Measurements from ENCODE around the gene PDGFC.

The PDGFC gene

DNA sequence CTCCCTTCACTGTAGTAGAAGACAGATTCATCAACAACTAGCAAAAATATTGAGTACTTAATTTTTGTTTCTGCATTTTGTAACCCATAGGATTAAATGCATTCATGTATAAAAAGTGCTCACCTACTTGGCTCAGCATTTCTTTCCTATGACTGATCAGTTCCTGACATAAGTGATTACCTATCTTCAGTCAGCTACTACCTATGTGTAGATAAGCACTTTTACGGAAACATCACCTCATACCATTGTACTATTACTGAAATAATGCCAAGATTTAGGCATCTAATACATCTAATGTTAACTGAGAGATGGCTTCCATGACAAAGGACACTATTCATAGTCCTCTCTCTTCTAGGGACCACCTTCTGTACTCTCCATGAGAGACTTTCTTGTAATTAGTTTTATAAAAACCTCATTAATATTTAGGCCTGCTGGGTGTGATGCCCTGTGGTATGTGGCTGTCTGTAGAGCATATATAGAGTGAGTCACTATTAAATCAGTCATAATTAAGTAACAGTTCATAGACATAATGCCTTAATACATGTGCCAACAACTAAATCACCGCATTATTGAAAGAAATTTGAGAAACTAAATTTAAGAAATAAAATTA, 147.0 kb downstream of the PDGFC start:
- DNase-seq: no peak

DNA sequence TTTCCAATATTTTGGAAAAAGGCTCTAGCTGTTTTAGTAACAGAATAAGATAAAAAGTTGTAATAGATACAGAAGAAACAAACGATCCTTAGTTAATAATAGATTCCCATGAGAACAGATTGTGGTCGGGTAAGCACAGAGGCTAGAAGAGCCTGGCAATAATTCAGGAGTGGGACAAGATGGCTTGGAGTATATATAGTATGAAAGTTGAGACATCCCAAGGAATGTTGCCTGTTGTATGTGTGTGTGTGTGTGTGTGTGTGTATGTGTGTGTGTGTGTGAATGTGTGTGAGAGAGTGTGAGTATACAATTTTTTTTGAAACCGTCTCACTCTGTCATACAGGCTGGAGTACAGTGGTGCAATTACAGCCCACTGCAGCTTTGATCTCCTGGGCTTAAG, 150.7 kb downstream of the PDGFC start:
- DNase-seq: no peak

DNA sequence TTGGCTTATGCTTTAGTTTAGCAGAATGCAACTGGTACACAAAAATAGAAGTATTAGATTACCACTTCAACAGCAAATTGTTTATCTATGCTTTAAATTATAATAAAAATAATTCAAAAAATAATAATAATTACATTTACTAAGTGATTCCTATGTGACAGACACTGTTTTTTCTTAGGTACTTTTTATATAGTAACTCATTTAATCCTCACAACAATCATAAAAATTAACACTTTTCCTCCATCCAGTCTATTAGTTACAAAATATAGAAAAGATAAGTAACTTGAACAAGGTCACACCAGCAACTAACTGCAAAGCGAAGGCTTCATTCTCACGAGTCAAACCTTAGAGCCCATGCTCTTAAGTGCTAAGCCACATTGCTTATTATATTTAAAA, 155.2 kb downstream of the PDGFC start:
- no peak for DNase-seq

DNA sequence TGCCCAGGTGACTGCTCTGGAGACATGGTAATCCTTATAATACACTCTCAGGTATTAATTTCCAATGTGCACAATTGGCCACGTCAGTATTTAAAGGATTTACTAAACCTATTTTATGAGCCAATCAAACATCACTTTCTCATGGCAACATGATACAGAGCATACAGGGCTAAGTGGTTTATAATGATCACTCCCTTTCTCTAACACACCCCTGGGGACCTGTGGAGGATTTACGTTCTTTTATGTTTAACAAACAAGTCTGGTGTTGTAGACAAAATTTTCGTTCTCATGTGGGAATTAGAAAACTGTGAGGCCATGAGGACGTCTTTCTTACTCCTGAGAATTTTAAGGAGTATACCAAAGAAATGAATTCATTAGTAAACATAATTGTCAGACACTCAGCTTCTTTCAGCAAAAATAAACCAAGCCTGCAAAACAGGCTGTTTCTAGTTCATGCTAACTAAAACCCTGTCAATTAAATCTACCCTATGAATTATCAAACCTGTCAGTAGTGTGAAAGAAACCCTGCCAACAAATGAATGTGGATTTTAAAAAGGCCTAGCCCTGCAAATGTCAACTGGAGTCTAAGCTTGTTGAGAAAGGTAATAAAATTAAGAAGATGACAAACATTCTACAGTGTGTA, 155.8 kb downstream of the PDGFC start:
- peak; percentile 76 for DNase-seq

DNA sequence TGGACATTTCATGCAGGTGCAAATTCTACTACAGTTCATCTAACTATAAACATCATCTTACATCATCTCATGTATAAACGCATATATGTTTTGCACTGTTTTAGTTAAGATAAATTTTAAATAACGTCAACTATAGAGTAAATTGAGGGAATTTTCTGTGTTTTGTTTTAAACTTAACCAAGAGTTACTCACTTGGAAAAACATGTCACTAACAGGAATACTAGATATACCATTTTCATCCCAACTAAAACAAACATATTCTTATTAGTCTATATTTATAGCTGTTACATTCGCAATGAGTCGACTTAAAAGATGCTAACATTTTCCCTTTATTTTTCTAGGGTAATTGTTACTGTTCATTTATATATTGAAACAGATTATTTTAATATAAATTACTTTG, 159.6 kb downstream of the PDGFC start:
- DNase-seq: no peak

DNA sequence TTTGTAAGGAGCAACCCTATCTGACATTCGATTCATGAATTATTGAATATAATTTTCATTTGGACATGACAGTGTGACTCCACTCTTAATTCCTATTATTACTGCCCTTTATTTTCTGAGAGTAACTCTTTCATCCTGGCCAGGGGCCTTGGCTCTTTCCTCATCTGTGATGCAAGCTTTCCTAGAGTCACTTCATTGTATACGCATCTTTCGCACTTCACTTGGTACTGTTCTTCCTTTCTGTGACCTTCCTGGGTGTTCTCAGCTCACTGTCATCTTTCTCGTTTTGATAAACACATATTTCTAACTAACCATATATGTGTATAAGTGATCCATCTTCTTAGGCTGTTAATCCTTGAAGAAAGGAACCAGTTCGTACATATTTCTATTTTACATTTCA, 160.3 kb downstream of the PDGFC start:
- no peak for DNase-seq

DNA sequence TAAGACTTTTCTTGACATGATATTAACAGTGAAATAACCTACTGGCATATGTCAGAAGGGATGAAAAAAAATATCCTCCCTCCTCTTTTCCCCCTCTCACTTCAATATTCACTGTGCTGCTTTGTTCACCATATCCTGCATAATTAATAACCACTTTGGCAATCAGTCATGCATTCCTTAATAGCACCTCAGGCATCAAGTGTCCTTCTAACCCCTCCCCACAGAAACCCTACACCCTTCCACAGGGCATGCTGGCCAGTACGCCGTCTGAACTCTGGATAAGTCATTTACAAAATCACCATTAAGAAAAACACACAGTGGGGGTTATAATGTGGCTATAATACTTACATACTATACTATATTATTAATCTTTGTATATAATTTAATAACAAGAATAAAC, 165.9 kb downstream of the PDGFC start:
- peak; percentile 74 for DNase-seq

DNA sequence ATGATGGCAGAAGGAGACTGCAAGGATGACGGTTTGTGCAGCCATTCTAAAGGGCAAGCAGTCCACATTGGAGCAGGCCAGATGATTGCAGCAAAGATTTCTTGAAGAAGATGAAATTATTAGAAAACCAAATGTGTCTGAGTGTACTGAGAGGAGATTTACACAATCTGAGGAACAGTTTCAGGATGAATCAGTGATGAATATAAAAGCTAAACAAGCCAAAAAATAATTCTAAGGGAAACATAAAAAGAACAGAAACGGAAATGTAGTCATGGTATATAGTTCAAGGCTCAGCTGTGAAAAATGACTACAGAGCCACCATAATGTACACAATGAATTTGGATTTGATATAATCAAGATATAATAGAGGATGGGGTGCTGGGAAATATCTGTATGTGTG, 168.5 kb downstream of the PDGFC start:
- DNase-seq: no peak

DNA sequence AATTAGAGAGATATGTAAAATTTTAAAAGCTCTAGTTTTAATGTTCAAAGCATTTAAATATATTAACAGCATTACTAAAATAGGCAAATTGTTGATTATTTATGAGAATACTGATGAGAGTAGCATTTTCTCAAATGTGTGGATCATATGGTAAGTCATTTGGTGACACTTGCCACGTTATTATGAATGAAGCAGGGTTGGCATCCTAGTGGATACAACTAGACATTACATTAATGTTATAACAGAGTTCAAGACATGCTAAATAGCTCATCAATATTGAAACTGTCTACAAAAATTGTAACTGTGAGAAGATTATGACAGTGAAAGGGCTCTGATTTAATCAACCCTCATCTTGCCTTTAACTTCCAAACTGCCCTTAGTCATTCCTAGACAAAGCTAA, 171.1 kb downstream of the PDGFC start:
- DNase-seq: no peak

DNA sequence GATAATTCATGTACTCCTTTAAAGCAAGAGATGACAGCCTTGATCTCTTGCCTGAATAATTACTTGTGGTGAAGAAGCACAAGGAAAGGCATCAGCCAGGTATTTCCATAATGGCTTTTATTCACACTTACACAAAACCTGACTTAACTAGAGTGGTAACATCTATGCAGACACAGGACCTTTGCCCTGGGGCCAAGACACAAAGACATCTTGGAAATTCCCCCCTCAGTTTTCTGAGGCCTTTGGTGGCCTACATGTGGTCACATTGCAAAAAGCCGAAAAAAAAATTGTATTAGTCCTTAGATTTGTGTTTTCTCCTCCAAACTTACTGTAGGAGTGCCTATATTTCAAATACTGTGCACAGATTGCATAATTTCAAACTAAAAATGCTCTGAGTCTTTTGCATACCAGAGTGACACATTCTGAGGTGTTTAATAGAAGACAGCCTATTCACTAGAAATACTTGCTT, 172.4 kb downstream of the PDGFC start:
- no peak for DNase-seq

DNA sequence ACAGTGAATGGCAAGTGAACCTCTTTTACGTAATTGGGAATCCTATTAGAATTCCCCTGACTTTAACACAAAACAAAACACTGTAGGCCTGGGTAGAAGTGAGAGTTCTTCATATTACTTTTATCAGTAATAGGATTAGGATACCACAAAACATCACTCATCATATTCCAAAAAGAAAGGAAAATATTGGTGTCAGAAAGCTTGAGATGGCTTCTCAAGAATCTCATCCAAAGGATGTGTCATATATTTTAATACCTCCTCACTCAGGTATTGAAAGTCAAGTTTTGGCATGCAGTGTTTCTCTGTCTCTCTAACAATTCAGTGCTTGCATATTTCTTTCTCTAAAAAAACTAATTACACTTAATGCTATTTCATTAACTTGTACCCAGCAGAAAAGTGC, 173.2 kb downstream of the PDGFC start:
- no peak for DNase-seq

DNA sequence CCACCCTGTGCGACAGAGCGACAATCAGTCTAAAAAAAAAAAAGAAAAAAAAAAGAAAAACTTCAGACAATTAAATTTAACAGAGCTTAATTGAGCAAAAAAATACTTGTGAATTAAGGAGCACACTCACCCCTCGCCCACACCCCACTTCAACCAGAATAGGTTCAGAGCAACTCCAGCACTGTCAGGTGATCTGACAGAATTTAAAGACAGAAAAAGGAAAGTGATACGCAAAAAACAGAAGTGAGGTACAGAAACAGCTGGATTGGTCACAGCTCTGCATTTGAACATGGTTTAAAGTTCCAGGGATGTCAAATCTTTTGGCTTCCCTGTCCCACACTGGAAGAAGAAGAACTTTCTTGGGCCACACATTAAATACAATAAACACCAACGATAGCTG, 174.4 kb downstream of the PDGFC start:
- no peak for DNase-seq

DNA sequence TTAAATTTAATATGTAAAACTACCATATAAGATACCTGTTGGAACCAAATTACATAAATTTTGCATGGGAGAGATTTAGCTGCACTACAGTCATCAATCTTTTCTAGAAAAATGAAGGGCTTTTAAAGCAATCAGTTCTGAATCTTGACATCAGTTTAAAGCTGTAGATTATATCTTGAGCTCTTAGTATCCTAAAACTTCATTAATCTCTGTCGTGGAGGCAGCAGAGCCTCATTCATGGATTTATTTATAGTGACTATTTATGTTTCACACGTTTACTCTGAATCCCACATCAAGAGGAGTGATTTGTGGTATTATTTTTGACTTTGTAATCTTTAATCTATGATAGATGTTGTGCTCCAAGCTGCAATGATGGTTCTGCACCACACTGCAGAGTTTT, 175.9 kb downstream of the PDGFC start:
- DNase-seq: no peak

DNA sequence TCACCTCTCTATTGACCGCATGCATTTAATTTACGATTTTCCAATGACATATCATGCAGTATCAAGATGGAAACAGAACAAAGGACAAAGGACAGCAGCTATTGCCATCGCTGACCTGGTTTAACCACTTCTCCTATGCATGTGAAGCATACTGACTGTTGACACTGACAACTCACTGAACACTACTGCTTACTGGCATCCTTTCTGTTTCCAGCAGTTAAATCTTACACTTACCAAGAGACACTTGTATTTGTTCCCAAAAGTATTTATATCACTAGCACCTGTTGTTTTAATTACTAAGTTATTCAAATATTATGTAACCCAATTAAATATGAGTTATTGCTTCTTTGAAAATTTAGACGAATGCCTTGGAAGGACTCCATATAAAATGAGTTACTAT, 176.7 kb downstream of the PDGFC start:
- peak; percentile 44 for DNase-seq

DNA sequence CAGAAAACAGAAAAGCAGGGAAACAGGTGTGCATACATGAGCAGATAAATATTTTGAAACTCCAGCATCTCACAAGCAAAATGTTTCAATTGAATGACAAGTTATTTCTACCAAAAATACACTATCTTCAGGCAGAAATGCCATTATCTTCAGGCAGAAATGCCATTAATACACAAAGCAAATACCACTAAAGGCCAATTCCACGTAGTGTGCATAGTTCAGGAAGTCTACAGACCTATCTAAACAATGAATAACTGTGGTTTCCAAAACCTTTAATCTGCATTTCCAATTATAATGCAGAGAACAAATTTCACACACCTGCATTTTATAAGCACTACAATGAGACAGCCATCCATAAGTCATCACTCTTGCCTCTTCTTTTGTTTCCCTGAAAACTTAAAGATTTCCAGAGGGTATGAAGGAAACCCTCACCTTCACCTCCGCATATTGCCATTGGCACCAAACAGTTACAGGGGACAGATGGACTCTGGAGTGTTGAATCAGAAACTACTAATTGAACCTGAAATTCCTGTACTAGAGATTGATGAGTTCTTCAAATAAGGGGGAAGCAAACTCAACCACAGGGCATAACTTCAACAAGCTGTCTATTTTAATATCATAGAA, 179.0 kb downstream of the PDGFC start:
- no peak for DNase-seq

DNA sequence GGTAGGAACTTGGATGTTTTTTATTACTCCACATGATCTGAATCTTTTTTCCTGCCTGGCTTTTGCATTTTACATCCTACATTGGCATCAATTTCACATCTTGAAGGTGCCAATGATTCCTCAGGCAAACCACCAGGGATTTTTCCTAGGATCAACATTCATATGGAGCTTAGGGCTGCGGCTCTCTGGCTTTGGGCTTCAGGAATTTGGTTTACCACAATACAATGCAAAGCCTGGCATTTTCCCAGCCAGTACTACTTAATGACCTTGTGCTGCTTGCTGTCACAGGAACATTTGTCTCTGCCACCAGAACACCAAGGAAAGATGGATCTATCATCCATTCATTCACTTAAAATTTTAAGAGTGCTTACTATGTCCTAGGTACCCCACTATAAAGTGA, 180.7 kb downstream of the PDGFC start:
- DNase-seq: no peak

DNA sequence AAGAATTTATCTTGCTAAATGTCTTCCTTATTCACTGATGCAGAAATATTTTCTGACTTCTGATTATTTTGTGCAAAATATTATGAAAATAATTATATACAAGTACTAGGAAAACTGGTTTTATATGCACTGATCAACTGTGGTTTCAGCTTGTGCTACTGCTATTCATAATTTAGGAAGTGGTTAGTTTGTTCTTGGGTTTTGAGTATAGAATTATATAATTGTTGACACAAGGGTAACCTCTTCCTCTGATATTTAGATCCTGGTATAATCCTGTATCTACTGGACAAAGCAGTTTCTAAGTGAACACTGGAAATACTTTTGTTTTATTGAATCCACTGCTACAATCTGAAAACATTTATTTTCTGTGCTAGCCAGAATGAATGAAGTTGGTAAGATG, 182.8 kb downstream of the PDGFC start:
- DNase-seq: no peak

DNA sequence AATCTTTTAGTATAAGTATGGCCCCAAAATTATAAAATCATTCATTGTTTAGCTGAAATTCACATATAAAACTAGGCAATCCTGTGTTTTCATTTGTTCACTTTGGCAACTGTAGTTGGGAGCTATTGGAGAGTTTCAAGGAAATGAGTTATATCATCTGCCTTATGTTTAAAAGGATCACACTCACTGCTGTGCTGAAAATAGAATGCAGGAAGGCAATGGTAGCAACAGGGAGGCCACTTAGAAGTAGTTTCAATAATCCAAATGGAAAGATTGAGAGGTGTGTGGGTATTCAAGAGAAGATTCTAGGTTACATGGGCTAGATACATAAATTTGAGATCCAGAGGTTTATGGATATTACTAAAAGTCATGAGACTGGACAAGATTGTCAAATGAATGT, 184.9 kb downstream of the PDGFC start:
- DNase-seq: no peak

DNA sequence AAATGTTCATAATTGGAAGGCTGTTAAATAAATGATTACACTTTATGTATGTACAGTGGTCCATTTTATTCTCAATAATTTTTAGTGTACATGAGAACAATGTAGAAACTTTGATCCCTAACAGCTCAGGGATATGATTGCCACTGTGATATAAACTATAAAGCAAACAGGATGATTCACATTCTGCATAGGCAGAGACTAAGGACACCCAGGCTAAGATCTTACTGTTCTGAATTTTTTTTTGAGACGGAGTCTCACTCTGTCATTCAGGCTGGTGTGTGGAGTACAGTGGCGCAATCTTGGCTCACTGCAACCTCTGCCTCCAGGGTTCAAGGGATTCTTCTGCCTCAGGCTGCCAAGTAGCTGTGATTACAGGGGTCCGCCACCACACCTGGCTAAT, 186.6 kb downstream of the PDGFC start:
- DNase-seq: no peak

DNA sequence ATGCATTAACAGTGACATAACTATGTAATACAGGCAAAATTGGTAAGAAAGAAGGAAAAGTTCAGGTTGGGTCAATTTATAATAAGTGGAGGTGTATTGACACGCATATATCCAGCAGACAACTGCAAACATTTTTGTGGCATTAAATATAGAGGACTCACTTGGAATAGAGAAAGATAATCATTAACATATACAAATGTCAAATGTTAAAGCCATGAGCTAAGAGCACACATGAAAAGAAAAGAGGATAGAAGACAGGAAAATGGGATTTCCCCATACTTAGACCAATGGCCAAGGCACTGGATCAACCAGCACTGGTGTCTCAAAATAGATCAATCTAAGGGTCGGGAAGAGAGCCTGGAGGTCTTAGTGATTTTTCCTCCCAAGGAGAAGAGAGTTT, 187.6 kb downstream of the PDGFC start:
- no peak for DNase-seq

DNA sequence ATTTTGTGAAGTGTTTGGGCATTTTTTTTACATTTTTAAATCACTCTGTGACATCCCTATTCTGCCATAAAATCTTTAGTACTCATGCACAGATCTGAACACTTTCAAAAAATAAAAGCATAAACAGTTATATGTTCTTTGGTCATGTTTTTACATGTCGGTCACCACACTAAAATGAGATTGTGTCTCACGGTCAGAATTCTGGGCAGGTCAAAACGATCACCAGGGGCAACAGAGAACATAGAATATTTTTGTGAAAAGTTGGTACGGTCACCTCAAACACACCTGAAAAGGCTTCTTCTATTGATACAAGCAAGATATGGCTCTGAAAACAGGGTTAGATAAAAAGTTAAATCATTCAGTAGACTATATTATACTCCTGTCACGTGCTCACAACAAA, 189.1 kb downstream of the PDGFC start:
- no peak for DNase-seq

DNA sequence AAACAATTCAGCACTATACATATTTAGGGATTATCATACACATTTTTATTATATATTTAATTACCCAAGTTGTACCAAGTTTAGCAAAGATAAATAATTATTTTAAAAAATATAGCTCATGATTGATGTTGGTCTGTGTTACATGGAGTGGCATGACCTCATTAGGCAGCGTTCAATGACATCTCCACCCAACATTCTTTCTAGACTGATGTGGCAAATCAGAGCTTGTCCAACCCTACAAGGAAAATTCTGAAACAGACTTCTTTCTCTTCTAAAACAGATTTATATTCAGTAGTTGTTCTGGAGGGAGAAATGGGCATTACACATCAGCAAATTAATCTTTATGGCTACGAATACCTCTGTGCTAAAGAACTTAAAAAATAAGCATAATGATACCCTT, 189.7 kb downstream of the PDGFC start:
- no peak for DNase-seq

DNA sequence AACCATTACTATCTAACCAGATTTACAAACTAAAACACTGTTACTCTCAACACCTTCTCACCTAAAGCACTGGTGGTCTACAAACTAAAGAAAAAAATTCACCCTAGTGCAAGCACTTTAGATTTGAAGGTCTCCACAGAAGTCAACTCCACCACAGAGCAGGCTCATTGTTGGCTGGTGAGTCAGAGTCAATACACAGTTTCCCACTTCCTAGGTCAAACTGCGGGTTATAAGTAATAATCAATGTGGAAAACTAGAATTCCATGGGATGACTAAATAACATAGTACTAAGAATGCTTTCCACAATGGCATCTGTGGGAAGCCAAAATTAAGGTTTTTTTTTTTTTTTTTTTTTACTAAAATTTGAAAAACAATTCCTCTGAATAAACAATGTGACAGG, 191.8 kb downstream of the PDGFC start:
- no peak for DNase-seq

DNA sequence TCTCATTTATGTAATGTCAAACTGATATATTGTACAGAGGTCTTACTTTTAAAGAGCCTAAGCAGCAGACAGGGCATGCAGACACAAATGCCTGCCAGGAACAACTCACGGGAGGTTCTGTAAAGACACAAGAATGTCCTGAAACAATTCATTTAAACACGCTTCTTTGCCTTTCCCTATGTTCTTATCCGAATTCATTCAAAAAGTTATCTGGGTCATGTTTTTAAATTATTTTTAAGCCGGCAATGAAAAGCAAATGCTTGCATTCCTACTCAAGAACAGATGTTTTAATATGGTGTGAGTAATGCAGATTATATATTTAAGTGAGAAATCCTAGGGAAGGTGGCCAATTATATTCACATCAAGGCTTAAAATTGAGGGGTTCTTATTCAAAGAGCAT, 192.6 kb downstream of the PDGFC start:
- DNase-seq: no peak

DNA sequence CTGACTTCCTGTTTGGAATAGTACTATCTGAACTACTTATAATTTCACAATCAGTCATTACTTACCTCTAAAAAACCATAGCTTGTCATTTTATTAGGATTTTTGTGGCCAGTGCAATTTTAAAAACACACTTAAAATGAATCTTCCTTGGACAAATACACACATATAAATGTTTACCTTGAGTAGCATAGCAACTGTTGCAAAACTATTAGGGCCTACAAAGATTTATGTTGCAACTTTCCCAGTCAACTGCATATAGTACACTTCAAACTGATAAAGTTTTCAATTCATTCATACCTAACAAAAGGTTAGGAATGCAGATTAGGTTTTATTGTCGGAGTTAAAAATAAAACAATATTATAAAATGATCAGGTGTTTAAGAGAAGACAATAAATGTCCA, 193.0 kb downstream of the PDGFC start:
- DNase-seq: no peak
